GM21786 (cell line): ENCODE results near the gene INPP5A.
A peak's percentile ranks its signal among the peaks of the same experiment; 100 is the strongest.
"Not testable (repeated sequence)": the region's sequence is repeated elsewhere in the genome, so short reads cannot be mapped to it uniquely, and the experiment has no call there.

Source experiments
- ATAC-seq: cut with Tn5 transposase; IDR thresholded peaks from one replicate; pipeline ENCODE4 v1.9.1; 2021; ENCODE audit not compliant: unreplicated experiment

Gene INPP5A

DNA sequence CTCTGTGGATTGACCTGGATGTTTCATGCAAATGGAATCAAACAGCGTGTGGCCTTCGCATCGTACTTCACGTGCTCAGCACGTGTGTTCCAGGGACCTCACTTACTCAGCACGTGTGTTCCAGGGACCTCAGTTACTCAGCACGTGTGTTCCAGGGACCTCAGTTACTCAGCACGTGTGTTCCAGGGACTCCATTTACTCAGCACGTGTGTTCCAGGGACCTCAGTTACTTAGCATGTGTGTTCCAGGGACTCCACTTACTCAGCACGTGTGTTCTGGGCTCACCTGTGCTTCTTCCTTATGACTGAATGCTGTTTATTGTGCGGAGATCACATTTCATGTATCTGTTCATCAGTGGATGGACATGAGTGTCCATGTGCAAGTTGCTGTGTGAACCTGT is 22.0 kb downstream of the INPP5A start:
- ATAC-seq: no peak

- no peak for ATAC-seq
Measured at GRCh38 chr10:132560241-132560731, 22.7 kb downstream of the INPP5A start.

DNA sequence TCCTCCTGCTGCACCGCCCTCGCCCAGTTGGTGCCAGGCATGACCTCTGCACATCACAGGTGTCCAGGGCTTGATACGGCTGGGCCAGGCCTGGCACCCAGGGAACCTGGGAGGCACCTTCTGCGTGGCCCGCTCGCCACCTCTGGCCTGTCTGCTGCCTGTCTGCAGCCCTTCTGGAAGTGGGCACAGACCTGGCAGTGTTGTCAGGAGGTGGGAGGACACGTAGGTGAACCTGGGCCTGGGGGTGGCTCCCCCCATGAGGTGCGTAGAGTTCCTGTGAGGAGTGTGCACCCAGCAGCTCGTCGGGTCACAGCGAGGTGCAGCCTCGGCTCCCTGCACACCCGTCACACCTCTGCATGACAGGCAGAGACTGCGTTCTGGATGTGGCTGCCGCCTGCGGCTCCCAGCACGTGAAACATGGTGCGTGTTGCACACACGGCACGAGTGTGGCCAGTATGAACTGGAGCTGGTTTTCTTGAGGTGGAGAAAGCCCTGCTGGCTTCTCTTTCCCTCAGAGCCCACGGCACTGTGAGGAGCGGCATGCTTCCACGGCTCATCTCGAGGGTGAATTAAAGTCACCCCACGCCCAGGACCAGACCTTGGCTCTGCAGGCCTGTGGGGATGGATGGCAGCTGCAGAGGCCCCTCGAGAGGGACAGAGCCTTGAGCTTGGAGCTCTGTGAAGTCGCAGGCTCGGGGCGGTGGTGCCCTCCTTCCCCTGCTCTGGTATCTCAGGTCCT is 24.8 kb downstream of the INPP5A start:
- no peak for ATAC-seq

GRCh38 chr10:132562916-132563456 is 25.4 kb downstream of the INPP5A start:
- ATAC-seq: no peak

GRCh38 chr10:132563485-132564248 is 26.1 kb downstream of the INPP5A start:
- ATAC-seq: peak; percentile 89

DNA sequence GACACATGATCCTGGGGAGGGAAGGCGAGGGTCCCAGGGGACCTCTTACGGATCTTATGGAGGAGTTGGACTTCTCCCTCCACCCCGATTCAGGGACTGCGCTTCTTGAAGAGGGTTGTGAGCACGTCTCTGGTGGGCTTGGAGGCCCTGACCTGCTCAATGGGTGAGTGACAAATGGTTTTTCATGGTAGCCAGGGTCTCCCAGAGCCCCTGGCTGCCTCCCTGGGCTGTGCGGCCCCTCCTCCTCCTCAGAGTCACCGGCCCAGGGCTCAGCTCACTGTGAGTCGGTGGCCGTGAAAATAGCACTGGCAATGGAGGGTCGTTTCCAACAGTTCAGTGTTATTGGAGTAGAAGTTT is 26.6 kb downstream of the INPP5A start:
- ATAC-seq: no peak

GRCh38 chr10:132564690-132565089 is 27.1 kb downstream of the INPP5A start:
- ATAC-seq: no peak

DNA sequence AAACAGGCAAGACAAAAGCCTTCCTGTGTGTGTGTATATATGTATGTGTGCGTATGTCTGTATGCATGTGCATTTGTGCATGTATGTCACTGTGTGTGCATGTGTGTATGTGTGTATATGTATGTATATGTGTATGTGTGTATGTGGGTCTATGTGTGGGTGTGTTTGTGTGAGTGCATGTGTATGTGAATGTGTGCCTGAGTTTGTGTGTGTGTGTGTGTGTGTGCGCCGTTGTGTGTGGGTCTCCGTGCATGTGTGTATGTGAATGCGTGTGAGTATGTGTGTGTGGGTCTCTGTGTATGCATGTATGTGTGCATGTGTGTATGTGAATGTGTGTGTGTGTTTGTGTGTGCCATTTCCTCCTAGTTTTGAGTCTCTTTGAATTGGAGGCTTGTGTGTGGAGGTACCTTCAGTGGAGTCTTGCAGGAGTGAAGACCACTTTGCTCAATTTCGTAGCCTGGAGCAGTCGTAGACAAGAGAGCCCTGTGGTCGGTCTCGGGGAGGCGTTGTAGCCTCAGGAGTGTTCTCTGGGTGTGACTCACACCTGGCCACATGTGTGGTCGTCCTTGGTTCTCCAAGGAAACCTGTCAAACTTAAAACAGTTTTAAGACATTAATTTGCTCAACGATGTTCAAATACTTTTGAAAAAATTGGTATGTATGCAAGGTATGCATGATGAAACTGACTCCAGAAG is 28.1 kb downstream of the INPP5A start:
- ATAC-seq: no peak

GRCh38 chr10:132566892-132567291 is 29.3 kb downstream of the INPP5A start:
- no peak for ATAC-seq

GRCh38 chr10:132570265-132570664 is 32.7 kb downstream of the INPP5A start:
- ATAC-seq: no peak

- peak; percentile 42 for ATAC-seq
Measured at GRCh38 chr10:132570771-132571649, 33.4 kb downstream of the INPP5A start.

DNA sequence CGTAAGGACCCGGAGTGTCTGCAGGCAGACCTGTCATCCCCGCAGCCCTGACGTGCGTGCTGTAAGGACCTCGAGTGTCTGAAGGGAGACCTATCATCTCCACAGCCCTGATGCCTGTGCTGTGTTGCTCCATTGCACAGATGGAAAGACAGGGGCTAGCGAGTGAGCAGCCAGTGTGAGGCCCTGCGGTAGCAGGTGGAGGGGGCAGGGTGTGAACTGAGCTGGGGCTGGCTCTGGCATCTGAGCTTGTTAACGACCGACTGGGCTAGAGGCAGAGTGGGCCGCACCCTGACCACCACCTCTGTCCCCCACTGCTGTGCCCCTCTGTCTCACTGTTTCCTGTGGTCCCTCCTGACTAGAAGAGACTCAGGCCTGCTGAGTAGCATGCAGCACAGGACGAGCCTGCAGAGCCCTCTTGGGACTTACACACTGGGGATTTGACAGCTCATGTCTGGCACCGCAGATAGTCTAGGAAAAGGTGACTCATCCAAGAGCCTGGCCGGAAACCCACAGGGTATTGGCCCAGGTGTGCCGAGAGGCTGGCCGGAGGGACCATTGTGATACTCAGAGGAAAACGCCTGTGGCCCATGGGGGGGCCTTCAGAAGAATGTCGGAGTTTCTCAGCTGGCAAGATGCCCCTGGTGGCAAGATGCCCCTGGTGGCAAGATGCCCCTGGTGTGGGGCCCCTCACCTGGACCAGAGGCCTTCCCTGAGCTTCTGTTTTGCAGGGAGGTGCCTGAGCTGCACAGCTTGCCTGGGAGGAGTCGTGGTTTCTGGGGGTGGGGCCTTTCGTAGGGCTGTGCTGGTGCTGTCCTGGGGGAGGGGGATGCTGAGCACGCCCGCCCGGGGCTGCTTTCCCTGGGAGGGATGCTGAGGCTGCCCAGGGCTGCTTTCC is 34.3 kb downstream of the INPP5A start:
- peak; percentile 69 for ATAC-seq

DNA sequence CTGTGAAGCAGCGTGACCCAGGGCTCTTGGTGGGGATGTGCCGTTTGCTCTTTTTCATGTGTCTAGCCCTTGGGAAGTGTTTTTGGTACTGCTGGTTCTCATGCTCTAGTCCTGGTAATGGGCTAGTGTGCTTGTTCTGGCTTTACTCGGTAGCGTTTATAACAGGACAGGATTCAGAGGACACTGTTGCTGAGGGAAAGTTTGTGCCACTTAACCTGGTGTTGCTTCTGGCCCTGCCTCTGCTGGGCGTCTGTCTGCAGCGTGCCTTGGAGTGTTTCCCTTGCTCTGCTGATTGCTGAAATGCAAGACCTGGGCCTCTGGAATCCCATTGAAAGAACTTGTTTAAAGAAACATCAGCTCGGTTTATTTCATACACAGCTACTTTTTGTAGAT is 35.0 kb downstream of the INPP5A start:
- no peak for ATAC-seq

DNA sequence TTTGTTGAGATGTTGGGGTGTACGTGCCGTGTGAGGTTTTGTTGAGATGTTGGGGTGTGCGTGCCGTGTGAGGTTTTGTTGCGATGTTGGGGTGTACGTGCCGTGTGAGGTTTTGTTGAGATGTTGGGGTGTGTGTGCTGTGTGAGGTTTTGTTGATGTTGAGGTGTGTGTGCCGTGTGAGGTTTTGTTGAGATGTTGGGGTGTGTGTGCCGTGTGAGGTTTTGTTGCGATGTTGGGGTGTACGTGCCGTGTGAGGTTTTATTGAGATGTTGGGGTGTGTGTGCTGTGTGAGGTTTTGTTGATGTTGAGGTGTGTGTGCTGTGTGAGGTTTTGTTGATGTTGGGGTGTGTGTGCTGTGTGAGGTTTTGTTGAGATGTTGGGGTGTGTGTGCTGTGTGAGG is 35.4 kb downstream of the INPP5A start:
- not testable (repeated sequence) for ATAC-seq

DNA sequence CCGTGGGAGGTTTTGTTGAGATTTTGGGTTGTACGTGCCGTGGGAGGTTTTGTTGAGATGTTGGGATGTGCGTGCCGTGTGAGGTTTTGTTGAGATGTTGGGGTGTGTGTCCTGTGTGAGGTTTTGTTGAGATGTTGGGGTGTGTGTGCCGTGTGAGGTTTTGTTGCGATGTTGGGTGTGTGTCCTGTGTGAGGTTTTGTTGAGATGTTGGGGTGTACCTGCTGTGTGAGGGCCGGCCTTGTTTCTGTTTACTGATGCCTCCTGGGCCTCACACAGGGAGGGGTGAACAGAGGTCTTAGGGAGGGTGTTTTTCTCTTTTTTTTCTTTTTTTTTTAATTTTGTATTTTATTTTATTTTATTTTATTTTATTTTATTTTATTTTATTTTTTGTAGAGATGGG is 36.7 kb downstream of the INPP5A start:
- ATAC-seq: no peak

GRCh38 chr10:132574783-132575319 is 37.3 kb downstream of the INPP5A start:
- ATAC-seq: no peak

DNA sequence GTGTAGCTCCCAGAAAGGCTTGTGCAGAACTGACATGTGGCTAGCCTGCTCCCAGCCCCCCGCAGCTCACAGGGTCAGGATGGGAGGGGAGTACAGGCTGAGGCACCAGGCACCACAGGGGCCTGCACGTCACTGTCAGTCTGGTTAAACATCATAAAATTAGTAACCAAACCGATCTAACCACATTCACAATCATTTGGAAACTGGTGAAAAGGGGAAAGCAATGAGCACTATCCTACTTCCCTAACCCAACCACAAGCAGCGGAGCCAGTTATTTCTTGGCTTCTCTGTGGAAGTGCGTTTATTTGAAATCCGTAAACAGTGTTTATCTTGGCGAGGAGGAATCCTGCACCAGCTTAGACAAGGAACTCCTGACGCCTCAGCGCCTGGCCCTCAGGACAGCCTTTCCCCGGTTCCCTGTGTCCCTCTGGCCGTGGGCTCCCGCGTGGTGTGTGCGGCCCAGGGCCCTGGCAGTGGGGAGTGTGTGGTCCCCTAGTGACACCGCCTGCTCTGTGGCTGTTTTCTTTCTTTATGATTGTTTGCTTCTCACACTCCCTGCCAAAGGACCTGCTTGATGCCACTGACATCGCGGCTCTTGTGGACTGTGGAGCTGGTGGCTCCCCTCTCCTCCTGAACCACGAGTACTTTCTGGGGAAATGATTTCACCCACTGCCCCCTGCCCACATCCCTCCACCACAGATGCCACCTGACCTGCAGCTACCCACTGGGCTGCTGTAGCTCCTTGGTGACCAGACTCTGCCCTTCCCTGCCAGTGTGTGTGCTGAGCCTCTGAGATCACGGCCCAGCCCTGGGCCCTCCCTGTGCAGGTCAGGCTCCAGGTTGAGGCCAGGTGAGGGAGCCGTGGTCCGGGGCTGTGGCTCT is 38.0 kb downstream of the INPP5A start:
- peak; percentile 30 for ATAC-seq

GRCh38 chr10:132576671-132577349 is 39.2 kb downstream of the INPP5A start:
- no peak for ATAC-seq
